Stimulated activated CD4-positive, alpha-beta T cell treated with anti-CD3 and anti-CD28 coated beads, TNF-alpha, amount 100 ng/mL, for 4 hours (primary cell): ENCODE measurements around the gene SHC1.
"Not testable (repeated sequence)": the region's sequence is repeated elsewhere in the genome, so short reads cannot be mapped to it uniquely, and the experiment has no call there.

Experiments used
- DNase-seq, 3 experiments: peaks; one replicate each; pipeline ENCODE4 v3.0.0-alpha.2; 2020; ENCODE audit warnings: low read depth in 3 of 3

The SHC1 gene

DNA sequence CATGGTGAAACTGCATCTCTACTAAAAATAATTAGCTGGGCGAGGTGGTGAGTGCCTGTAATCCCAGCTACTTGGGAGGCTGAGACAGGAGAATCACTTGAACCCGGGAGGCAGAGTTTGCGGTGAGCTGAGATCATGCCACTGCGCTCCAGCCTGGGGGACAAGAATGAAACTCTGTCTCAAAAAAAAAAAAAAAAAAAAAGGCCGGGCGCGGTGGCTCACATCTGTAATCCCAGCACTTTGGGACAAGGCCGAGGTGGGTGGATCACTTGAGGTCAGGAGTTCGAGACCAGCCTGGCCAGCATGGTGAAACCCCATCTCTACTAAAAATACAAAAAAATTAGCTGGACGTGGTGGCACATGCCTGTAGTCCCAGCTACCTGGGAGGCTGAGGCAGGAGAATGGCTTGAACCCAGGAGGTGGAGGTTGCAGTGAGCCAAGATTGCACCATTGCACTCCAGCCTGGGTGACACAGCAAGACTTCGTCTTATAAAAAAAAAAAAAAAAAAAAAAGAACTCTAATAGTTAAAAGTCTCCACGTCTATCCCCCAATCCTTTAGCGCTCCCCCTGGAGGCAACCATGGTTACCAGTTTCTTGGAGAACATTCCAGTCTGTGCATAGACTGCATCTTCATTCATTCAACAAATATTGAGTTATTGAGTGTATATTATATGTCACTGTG, 24.9 kb upstream of the SHC1 start:
- not testable (repeated sequence) for DNase-seq

DNA sequence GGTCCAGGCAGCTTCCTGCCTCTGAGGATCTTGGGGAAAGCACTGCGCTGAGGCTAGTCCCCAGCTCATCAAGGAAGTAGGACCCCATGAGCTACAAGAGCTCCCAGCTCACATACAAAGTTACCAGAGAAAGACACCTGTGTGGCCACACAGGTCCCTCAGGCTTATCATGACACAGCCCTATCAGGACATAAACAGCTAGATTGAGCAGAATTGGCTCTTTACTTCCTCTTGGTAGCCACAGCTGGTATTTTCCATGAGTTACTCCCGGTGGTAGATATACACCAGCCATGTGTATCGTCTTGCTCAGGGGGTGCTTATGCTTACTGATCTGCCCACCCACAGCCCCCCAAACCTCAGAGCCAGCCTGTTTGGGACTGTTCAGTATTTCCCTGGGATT, 24.0 kb upstream of the SHC1 start:
- no peak for DNase-seq

DNA sequence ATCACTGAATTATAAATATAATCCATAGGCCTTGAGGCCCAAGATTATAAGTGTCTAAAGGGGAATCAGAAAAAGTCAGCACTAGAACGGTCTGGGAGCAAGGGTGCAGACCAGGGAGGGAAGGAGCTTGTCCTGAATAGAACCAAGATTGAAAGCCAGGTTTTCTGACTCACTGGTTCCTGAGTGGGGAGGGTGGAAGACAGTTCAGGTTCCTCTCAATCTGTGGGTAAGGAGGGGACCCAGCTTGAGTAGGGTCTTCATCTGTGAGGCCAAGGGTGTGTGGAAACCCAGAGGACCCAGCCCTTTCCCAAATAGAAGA, 23.7 kb upstream of the SHC1 start:
- no peak for DNase-seq

DNA sequence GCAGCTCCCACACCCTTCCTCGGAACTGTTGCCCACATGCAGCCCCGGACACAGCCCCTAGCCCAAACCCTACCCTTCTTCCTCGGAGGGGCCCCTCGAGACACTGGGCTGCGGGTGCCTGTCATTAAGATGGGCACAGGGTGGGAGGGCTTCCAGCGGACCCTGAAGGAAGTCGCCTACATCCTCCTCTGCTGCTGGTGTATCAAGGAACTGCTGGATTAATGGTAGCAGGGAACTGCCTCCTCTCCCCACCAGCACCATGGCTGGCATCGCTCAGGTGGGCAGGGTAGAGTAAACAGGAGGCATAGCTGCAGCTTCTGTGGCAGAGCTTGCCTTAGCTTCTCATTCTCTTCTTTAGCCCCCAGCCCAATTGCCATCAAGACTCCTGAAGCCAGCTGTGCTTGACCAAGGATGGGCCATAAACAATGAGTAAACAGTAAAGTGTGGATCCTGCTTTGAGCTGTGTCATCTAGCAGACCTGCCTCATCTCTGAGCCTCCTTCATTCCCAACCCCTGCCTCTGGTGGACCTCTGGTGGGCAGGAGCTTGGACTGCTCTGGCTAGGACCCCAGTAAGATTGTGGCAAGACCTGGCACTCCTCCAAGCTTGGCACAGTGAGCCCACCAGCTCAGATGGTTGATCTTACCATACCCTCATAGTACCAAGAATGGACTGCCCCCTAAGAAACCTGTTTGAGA, 23.2 kb upstream of the SHC1 start, which contains the start of gene LENEP:
LENEP (plus strand) TSS at position 15 of the 697 bp plus-strand sequence; CDS start at position 37, 22 bp downstream.
- no peak for DNase-seq

DNA sequence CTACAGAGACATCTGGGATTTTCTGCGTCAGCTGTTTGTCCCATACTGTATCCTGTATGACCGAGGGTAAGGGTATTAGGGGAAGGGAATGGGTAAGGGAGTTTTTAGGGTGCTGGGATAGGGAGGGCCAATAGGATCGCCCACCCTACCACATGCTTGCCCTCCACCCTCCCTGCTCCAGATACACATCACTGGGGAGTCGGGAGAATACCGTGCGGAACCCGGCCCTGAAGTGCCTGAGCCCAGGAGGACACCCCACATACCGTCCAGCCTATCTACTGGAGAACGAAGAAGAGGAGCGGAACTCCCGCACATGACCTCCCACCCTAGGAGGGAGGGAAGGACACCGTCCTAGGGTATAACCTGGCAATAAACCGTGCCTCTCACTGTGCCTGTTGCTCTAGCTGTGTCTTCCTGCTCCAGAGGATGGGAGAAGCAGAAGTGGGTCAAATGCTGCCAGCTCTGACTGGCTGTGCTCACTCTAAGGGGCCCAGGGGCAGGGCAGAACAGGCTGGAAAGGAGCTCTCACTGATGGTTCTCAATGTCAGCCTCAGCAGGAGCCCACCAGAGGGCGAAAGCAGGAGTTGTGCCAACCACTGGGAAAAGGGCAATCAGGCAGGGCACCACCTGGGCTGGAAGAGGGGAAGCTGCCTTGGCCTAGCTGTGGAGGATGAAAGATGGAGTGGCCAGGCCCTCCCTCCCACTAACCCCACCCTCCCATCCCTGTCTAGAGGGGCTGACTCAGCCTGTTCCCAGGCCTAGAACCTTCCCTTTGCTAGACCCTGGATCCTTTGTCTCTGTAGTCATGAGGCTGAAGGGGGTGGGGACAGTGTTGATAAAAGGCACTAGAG, 22.4 kb upstream of the SHC1 start:
- no peak for DNase-seq

DNA sequence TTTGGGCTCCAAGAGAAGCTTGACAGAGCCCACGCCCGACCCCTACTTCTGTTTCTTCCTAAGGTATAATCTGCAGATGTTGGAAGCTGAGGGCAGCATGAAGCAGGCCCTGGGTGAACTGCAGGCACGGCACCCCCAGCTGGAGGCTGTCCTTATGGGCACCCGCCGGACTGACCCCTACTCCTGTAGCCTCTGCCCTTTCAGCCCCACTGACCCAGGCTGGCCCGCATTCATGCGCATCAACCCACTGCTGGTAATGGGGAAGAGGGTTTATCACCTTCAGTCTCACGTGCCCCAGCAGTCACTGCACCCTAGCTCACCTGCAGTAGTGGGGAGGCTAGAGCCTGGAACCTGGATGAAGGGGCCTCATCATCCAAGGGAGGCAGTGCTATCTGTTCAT, 19.7 kb upstream of the SHC1 start:
- no peak for DNase-seq

DNA sequence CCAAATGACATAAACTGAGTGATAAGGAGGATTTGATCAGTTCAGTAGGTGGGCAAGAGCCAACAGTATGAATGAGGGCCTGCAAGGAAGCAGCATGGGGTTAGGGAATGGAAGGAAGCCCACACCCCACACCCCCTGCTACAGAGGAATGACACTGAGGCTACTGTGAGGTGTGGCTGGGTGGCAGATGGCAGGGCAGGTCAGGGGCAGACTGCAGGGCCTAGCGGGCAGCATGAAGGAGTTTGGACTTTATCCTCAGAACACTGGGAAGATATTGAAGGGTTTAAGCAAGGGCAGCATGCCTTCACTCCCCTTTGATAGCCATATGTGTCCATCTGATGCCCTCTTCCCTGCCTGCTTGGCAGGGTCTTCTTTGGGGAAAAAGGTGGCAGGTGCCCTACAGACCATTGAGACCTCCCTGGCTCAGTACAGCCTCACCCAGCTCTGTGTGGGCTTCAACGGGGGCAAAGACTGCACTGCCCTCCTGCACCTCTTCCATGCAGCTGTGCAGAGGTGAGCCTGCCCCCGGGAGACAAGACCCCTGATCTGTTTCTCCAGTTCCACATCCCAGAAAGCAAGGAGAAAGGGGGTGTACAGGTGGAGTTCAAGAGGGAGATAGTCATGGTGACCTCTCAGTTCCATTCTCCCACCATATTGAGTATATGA, 18.8 kb upstream of the SHC1 start:
- no peak for DNase-seq

DNA sequence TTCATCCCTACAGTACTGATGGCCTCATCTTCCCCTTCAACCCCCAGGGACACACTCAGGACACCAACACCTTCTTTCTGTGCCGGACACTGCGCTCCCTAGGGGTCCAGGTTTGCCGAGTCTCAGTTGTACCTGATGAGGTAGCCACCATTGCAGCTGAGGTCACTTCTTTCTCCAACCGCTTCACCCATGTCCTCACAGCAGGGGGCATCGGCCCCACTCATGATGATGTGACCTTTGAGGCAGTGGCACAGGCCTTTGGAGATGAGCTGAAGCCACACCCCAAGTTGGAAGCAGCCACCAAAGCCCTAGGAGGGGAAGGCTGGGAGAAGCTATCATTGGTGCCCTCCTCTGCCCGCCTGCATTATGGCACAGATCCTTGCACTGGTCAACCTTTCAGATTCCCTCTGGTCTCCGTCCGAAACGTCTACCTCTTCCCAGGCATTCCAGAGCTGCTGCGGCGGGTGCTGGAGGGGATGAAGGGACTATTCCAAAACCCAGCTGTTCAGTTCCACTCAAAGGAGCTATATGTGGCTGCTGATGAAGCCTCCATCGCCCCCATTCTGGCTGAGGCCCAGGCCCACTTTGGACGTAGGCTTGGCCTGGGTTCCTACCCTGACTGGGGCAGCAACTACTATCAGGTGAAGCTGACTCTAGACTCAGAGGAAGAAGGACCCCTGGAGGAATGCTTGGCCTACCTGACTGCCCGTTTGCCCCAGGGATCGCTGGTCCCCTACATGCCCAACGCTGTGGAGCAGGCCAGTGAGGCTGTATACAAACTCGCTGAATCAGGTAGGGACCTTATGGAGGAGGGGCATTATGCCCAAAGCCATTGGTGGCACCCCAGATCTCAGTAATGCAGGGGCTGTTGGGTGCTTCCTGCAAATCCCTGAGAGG, 17.8 kb upstream of the SHC1 start:
- DNase-seq = no peak

DNA sequence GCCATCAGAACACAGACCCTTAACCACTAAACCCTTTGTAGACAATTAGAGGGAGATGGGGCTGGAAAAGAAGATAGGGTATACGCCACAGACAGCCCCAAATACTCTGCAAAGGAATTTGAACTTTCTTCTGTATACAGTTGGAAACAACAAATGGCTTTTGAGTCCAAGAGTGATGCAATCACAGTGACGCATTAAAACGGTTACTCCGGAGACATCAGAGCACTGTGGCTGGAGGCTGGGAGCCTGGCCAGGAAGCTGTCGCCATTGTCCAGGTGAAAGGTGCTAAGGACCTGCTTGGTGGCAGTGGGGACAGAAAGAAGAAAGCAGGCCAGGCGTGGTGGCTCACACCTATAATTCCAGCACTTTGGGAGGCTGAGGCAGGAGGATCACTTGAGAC, 16.8 kb upstream of the SHC1 start:
- no peak for DNase-seq

DNA sequence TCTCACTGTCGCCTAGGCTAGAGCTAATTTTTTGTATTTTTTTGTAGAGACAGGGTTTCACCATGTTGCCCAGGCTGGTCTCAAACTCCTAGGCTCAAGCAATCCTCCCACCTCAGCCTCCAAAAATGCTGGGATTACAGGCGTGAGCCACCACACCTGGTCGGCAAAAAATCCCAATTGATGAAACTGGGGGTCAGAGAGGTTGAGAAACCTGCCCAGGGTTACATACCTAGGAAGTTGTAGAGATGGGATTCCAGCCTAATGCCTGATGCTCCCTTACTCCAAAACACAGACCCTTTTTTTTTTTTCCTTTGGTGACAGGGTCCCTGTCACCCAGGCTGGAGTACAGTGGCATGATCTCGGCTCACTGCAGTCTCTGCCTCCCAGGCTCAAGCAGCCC, 16.2 kb upstream of the SHC1 start:
- not testable (repeated sequence) for DNase-seq

DNA sequence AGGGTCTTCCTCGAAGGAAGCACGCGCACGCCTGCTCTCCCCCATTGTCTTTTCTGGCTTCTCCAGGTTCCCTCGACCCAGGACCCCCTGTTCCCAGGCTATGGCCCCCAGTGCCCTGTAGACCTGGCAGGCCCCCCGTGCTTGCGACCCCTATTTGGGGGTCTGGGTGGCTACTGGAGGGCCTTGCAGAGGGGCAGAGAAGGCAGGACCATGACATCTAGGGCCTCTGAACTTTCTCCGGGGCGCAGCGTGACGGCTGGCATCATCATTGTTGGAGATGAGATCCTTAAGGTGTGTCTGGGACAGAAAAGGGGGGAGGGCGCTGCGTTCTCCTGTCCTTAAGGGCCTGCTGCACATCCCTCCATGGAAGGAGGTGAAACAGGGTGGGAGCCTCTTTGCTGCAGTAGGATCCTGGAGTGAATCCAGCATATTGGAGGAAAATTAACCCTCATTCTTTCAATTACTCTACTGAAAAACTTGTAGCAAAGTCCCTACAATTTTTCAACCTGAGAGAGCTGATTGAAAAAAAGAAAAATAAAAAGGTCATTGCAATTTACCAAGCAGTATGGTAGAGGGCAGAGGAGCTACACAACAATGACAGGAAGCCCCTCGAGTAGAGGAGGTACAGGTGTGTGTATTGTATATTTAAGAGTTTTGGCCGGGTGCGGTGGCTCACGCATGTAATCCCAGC, 13.4 kb upstream of the SHC1 start:
- DNase-seq = no peak

DNA sequence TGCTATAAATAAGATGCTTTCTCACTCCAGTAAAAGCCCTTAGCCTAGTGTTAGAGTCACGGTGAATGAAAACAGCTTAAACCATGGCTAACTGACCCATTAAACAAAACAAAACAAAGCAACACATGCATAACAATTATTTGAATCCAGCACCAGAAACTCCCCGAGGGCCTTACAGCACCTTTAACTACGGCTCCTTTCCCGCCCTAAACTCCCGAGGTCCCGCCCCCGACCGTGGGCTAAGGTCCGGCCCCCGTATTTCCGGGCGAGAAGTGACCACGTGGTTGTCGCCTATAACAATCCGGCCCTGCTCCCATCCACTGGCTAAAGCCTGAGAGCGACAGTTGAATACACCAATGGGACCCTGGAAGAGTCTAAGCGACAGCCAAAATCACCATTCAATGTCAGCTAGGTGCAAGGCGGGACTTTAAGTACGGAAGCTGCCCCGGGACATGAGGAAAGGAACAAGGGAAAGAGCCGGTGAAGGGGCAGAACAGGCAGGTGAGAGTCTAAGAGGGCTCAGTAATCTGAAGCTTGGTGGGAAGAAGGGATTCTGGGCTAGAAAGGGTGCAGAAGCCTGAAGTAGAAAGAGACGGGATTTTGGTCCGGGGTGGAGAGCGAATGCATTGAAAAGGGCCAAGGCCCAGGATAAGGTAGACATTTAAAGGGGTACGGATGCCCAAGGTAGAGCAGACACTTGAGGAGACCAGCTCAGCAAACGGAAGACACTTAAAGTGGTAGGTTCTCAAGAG, 12.5 kb upstream of the SHC1 start, which contains the start of gene FLAD1:
FLAD1 (plus strand) TSS at position 448 of the 752 bp plus-strand sequence. CDS start 351 bp downstream, outside the sequence.
- peak; percentile 87 to 92 (median 90) for DNase-seq

DNA sequence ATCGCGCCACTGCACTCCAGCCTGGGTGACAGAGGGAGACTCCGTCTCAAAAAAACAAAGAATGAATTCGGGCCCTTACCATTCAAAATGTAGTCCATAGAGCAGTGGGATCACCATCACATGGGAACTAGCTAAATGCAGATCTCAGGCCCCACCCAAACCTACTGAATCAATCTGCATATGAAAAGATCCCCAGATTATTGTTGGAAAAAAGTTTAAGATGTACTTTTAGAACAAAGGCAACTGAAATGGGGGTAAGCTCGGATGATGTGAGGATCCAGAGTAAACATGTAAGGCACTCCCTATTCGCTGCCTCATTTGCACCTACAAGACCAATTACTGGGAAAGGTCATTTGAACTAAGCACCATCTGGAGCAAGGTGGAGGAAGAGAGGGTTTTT, 11.8 kb upstream of the SHC1 start:
- DNase-seq = no peak

DNA sequence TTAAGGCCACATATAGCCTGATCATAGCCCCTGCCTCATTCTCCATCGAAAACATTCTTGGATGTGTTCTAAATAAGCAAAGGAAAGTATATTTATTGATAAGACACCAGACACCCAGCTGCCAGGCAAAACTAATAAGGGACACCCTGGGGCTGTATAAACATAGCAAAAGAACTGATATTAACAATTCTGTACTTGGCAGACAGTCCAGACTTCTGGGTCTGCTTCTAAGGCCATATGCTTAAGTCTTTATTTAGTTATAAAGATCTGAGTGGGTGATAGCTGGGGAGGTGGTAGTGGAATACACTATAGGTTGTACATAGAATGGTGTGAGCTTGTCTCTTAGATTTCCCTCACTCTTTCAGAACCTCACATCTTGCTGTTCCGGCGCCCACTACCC, 7.8 kb upstream of the SHC1 start:
- DNase-seq = no peak

DNA sequence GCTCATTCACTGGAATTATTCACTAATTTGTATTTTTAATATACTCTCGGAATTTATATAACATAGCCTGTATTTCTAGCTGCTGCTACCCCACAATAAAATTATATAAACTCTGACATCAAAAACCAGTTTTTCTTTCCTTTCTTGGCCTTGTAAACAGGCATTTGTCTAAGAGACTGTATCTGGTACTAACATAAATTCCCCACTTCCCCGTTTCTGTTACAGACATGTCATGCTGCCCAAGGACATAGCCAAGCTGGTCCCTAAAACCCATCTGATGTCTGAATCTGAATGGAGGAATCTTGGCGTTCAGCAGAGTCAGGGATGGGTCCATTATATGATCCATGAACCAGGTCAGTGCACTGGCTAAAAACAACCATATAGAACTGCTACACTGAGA, 7.2 kb upstream of the SHC1 start:
- not testable (repeated sequence) for DNase-seq

DNA sequence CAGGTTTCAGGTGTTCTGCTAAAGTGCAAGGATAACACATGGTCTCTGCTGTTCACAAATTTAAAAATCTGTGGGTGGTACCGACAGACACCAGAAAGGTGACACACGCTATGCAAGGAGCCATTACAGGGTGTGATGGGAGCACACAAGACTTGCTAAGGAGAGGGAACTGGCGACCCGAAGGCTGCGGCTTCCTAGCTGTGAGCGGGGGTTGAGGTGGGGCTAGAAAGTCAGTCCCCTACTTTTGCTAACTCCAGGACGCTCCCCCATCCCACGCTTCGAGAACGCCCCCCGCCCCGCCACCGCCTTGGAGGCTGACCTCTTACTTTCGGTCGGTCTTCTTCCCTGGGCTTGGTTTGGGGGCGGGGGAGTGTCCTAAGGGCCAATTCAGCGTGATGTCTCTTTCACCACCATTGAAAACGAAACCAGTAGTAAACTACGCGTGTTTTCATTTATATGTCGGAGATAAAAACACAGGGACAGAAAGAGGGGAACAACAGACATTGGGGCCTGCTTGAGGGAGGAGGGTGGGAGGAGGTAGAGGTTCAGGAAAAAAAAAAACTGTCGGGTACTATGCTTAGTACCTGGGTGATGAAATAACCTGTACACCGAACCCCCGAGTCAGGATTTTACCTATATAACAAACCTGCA, 5.0 kb upstream of the SHC1 start:
- peak; percentile 29 to 32 (median 31) for DNase-seq

DNA sequence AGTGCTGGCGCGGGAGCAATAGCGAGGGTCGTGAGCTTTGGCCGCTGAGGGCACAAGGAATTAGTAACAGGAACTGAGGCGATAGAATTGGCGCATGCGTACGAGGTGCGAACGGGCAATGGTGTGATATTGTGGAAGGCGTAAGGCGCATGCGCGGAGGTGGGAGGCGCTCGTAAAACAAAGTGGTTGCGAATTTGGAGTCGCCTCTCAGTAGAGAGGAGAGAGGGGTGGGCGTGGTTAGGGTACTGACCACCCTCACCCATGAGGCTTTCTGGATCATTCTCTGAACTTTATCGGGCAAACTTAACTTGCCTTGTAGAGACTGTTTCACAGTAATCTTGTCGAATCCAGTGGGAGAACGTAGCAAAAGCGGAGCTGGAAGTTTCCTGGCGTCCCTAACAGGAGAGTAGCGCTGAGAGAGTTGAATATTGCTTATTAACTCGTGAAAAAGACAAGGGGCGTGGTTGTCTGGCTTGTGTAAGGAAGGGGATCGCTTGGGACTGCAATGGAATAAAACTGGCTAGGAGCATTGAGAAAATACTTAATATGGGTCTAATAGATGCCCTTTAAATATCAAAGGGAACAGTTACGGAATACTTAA, 4.4 kb upstream of the SHC1 start:
- peak; percentile 87 to 92 (median 89) for DNase-seq

DNA sequence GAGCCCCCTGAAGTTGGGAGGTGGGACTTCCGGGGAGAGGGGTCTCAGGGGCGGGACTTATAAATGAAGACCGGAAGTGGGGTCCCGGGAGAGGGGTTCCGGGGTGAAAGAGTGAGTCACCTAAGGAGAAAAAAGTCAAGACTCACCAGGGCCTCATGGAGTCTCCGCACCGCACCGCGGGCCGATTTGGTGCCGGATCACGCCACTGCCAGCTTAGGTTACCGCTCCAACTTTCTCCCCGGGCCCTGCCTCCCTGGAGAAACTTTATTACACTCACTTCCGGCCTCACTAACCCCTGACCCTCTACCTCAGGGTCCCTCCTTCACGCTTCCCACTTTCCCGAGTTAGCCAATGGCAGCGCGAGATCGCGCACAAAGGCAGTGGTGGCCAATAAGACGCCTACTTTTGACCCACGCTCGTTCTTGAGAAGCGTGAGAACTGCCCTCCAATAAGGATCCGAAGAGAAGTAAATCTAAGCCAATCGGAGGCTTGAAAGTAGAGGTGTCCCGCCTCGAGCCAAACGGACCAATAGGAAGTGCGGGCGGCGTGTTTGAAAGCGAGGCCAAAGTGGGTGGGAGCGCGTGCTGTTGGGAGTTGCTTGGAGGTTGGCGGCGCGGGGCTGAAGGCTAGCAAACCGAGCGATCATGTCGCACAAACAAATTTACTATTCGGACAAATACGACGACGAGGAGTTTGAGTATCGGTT, 3.7 kb upstream of the SHC1 start, which contains the start of gene CKS1B:
CKS1B (plus strand) TSS at position 580 of the 706 bp plus-strand sequence; CDS start at position 645, 65 bp downstream.
- DNase-seq = peak; percentile 82 to 96 (median 90)
